SK-N-SH treated with all-trans-retinoic acid at 6 μM for 48 hours (cell line): Measurements from ENCODE around the gene LCN1.

Source experiments
- ATAC-seq: fragments of 200-7000 bp; cut with Tn5 transposase; 3 replicates; pipeline ENCODE4 v1.9.1; 2020; ENCODE audit warnings: mild to moderate bottlenecking, moderate library complexity
- ARNTL ChIP-seq: fragments of 450-650 bp; formaldehyde crosslinking; IDR thresholded peaks from 2 replicates; pipeline ENCODE4 v1.5.0; 2020; ENCODE audit warnings: low read depth, mild to moderate bottlenecking, moderate library complexity, borderline replicate concordance
- BACH2 ChIP-seq: fragments of 250-450 bp; sonication (Bioruptor Pico); IDR thresholded peaks from 2 replicates; pipeline ENCODE4 v1.9.0; 2021; ENCODE audit warnings: mild to moderate bottlenecking, borderline replicate concordance
- CSDC2 ChIP-seq: fragments of 250-450 bp; sonication (Bioruptor Pico); IDR thresholded peaks from 2 replicates; pipeline ENCODE4 v1.5.0; 2020; ENCODE audit warnings: mild to moderate bottlenecking, moderate library complexity
- ESRRG ChIP-seq: fragments of 250-450 bp; sonication (Bioruptor Pico); IDR thresholded peaks from 2 replicates; pipeline ENCODE4 v1.6.1; 2021; ENCODE audit warnings: mild to moderate bottlenecking
- GLIS3 ChIP-seq: fragments of 250-450 bp; sonication (Bioruptor Pico); IDR thresholded peaks from 2 replicates; pipeline ENCODE4 v1.5.0; 2020; ENCODE audit warnings: mild to moderate bottlenecking, moderate library complexity
- ISL1 ChIP-seq: fragments of 250-450 bp; sonication (Bioruptor Pico); IDR thresholded peaks from 2 replicates; pipeline ENCODE4 v2.1.2; 2022; ENCODE audit warnings: mild to moderate bottlenecking, moderate library complexity
- OSR1 ChIP-seq: fragments of 250-450 bp; sonication (Bioruptor Pico); IDR thresholded peaks from 2 replicates; pipeline ENCODE4 v1.8.0; 2022; ENCODE audit warnings: moderate library complexity, mild to moderate bottlenecking, inconsistent platforms
- PPARA ChIP-seq: fragments of 250-450 bp; sonication (Bioruptor Pico); IDR thresholded peaks from 2 replicates; pipeline ENCODE4 v1.5.0; 2020; ENCODE audit warnings: mild to moderate bottlenecking, borderline replicate concordance
- RARB ChIP-seq: fragments of 250-450 bp; sonication (Bioruptor Pico); IDR thresholded peaks from 2 replicates; pipeline ENCODE4 v1.8.0; 2021; ENCODE audit warnings: mild to moderate bottlenecking, moderate library complexity
- SNAI2 ChIP-seq: fragments of 250-450 bp; sonication (Bioruptor Pico); IDR thresholded peaks from 2 replicates; pipeline ENCODE4 v1.5.0; 2020; ENCODE audit warnings: mild to moderate bottlenecking, moderate library complexity
- TCF4 ChIP-seq: fragments of 250-450 bp; sonication (Bioruptor Pico); IDR thresholded peaks from 2 replicates; pipeline ENCODE4 v1.8.0; 2021; ENCODE audit warnings: mild to moderate bottlenecking, moderate library complexity, borderline replicate concordance
- TOX ChIP-seq: fragments of 250-450 bp; sonication (Bioruptor Pico); IDR thresholded peaks from 2 replicates; pipeline ENCODE4 v1.8.0; 2021; ENCODE audit warnings: mild to moderate bottlenecking, moderate library complexity, borderline replicate concordance
- ZC3H10 ChIP-seq: fragments of 250-450 bp; sonication (Bioruptor Pico); IDR thresholded peaks from 2 replicates; pipeline ENCODE4 v1.5.1; 2021; ENCODE audit warnings: mild to moderate bottlenecking, moderate library complexity
- ZFP3 ChIP-seq: fragments of 250-450 bp; sonication (Bioruptor Pico); IDR thresholded peaks from 2 replicates; pipeline ENCODE4 v1.5.0; 2020; ENCODE audit warnings: mild to moderate bottlenecking, moderate library complexity
- ZFP30 ChIP-seq: fragments of 450-650 bp; formaldehyde crosslinking; IDR thresholded peaks from 2 replicates; pipeline ENCODE4 v1.5.0; 2022; ENCODE audit warnings: mild to moderate bottlenecking, moderate library complexity
- ZNF565 ChIP-seq: fragments of 450-650 bp; formaldehyde crosslinking; conservative IDR thresholded peaks from 2 replicates; pipeline ENCODE4 v1.5.0; 2020; ENCODE audit warnings: low read depth, mild to moderate bottlenecking, moderate library complexity
- ZNF8 ChIP-seq: fragments of 450-650 bp; formaldehyde crosslinking; IDR thresholded peaks from 2 replicates; pipeline ENCODE4 v1.5.0; 2020; ENCODE audit warnings: mild to moderate bottlenecking, moderate library complexity
- TF ChIP-seq, protein P1 (sequence below): fragments of 250-450 bp; sonication (Bioruptor Pico); IDR thresholded peaks from 2 replicates; pipeline ENCODE4 v1.8.0; 2021; ENCODE audit warnings: low read depth, mild to moderate bottlenecking, moderate library complexity, borderline replicate concordance
- TF ChIP-seq, protein P2 (sequence below): fragments of 250-450 bp; sonication (Bioruptor Pico); IDR thresholded peaks from 2 replicates; pipeline ENCODE4 v1.5.0; 2020; ENCODE audit warnings: mild to moderate bottlenecking, moderate library complexity
- TF ChIP-seq, protein P3 (sequence below): fragments of 250-450 bp; sonication (Bioruptor Pico); IDR thresholded peaks from 2 replicates; pipeline ENCODE4 v1.8.0; 2020; ENCODE audit warnings: mild to moderate bottlenecking, moderate library complexity, borderline replicate concordance

LCN1 gene

DNA sequence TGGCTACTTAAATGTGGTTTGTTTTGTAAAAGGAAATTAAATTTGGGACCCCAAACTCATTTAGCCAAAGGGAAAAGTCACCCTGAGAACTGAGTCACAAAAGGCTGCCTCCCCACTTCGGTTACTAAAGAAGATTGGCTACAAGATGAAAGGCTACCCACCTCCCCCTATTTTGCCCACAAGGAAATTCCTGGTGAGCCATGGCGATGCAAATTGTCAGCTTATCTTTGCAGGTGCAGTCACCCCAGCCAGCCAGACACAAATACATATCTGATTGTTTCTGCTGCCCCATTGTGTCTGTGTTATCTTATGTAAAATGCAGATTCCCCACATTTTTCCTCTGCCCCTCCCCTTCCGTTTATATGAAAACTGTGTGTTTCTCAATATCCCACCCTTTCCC is 49.2 kb downstream of the LCN1 start:
- ATAC-seq, result no peak
- no peak for TF ChIP-seq ISL1 (CRISPR knock-in tag)
- no peak for TF ChIP-seq TOX (CRISPR knock-in tag)
- TF ChIP-seq PPARA (CRISPR knock-in tag), result no peak

DNA sequence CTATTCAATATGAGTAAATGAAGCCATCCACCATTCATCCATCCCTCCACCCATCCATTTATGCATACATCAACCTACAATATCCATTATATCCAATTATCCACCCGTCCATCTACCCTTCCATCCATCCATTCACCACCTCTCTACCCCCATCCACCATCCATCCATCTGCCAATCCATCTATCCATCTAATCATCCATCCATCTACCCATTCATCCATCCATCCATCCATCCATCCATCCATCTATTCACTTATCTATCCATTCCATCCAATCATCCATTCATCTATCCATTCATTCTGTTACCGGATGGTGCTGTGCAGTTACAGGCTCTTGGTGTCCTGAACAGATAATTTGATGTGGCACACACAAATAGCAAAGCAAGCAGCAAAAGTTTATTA is 51.0 kb downstream of the LCN1 start:
- ATAC-seq, result no peak
- TF ChIP-seq, protein P1, sequence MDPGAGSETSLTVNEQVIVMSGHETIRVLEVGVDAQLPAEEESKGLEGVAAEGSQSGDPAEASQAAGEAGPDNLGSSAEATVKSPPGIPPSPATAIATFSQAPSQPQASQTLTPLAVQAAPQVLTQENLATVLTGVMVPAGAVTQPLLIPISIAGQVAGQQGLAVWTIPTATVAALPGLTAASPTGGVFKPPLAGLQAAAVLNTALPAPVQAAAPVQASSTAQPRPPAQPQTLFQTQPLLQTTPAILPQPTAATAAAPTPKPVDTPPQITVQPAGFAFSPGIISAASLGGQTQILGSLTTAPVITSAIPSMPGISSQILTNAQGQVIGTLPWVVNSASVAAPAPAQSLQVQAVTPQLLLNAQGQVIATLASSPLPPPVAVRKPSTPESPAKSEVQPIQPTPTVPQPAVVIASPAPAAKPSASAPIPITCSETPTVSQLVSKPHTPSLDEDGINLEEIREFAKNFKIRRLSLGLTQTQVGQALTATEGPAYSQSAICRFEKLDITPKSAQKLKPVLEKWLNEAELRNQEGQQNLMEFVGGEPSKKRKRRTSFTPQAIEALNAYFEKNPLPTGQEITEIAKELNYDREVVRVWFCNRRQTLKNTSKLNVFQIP (CRISPR knock-in tag), result no peak
- TF ChIP-seq BACH2 (CRISPR knock-in tag) (no peak), TCF4 (no peak), SNAI2 (no peak), TOX (CRISPR knock-in tag) (no peak), ZFP30 (no peak), ZNF8 (CRISPR knock-in tag) (no peak), OSR1 (CRISPR knock-in tag) (no peak), ISL1 (CRISPR knock-in tag) (no peak), ZC3H10 (CRISPR knock-in tag) (no peak), ZNF565 (CRISPR knock-in tag) (no peak), RARB (CRISPR knock-in tag) (no peak), CSDC2 (CRISPR knock-in tag) (no peak), ESRRG (CRISPR knock-in tag) (no peak), PPARA (CRISPR knock-in tag) (no peak), ZFP3 (CRISPR knock-in tag) (no peak)
- TF ChIP-seq, protein P2, sequence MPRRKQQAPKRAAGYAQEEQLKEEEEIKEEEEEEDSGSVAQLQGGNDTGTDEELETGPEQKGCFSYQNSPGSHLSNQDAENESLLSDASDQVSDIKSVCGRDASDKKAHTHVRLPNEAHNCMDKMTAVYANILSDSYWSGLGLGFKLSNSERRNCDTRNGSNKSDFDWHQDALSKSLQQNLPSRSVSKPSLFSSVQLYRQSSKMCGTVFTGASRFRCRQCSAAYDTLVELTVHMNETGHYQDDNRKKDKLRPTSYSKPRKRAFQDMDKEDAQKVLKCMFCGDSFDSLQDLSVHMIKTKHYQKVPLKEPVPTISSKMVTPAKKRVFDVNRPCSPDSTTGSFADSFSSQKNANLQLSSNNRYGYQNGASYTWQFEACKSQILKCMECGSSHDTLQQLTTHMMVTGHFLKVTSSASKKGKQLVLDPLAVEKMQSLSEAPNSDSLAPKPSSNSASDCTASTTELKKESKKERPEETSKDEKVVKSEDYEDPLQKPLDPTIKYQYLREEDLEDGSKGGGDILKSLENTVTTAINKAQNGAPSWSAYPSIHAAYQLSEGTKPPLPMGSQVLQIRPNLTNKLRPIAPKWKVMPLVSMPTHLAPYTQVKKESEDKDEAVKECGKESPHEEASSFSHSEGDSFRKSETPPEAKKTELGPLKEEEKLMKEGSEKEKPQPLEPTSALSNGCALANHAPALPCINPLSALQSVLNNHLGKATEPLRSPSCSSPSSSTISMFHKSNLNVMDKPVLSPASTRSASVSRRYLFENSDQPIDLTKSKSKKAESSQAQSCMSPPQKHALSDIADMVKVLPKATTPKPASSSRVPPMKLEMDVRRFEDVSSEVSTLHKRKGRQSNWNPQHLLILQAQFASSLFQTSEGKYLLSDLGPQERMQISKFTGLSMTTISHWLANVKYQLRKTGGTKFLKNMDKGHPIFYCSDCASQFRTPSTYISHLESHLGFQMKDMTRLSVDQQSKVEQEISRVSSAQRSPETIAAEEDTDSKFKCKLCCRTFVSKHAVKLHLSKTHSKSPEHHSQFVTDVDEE, result no peak
- TF ChIP-seq, protein P3, sequence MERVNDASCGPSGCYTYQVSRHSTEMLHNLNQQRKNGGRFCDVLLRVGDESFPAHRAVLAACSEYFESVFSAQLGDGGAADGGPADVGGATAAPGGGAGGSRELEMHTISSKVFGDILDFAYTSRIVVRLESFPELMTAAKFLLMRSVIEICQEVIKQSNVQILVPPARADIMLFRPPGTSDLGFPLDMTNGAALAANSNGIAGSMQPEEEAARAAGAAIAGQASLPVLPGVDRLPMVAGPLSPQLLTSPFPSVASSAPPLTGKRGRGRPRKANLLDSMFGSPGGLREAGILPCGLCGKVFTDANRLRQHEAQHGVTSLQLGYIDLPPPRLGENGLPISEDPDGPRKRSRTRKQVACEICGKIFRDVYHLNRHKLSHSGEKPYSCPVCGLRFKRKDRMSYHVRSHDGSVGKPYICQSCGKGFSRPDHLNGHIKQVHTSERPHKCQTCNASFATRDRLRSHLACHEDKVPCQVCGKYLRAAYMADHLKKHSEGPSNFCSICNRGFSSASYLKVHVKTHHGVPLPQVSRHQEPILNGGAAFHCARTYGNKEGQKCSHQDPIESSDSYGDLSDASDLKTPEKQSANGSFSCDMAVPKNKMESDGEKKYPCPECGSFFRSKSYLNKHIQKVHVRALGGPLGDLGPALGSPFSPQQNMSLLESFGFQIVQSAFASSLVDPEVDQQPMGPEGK (CRISPR knock-in tag), result no peak

- no peak for TF ChIP-seq ARNTL (CRISPR knock-in tag)
- TF ChIP-seq, protein P3 (CRISPR knock-in tag), result no peak
- no peak for ATAC-seq
Measured at GRCh38 chr9:135573124-135573523, 51.9 kb downstream of the LCN1 start.

DNA sequence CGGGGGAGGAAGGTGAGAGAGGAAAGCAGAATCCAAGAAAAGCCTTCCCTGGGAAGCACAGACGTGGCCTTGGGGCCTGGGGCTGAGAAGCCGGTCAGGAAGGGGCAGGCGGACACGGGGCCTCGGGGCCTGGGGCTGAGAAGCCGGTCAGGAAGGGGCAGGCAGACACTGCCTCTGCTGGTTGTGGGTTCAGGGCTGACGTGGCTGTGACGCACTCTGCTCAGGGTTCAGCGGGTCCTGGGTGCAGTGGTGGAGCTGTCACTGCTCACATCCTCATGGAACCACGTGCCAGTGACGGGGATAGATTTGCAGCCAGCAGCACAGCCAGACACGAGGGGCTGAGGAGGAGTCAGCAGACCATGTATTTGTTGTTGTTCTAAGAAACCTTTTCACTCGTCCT is 53.1 kb downstream of the LCN1 start:
- no peak for TF ChIP-seq BACH2 (CRISPR knock-in tag)
- no peak for TF ChIP-seq PPARA (CRISPR knock-in tag)
- ATAC-seq, result no peak

DNA sequence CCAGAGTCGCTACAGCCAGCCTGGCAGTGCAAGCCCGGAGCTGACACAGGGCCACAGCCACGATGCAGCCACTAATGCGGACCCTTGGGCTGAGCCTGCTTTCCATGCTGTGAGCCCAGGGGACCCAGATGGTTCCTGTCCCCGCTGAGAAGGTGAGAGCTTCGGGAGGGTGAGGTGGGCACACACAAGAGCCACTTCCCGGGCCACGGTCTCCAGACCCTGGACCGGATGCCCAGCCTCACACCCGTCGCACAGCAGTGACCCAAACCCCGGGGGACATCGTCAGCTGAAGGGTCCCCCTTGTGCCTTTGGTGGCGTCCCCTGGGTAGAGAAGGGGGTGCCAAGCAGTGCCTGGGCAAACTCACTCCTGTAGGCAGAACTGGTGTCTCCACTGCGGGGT is 53.7 kb downstream of the LCN1 start:
- TF ChIP-seq BACH2 (CRISPR knock-in tag) (no peak), ZNF8 (CRISPR knock-in tag) (no peak), GLIS3 (CRISPR knock-in tag) (no peak), TCF4 (no peak), CSDC2 (CRISPR knock-in tag) (no peak)
- TF ChIP-seq, protein P2, result no peak
- ATAC-seq, result no peak
